H1 (cell line): Measurements from ENCODE around the gene ATXN7L3. TPM values are rescaled to one million over a fixed set of nuclear protein-coding genes. Genes with fewer than 3 reads are reported as not detected.

Source experiments
- CTCF ChIA-PET: fragments of 300-600 bp; sonication (Branson Sonifier 250); formaldehyde crosslinking; loops from one replicate; lab custom pipeline; 2021; ENCODE audit not compliant: partially characterized antibody; lab: Charles Lee
- POLR2A ChIA-PET: fragments of 300-600 bp; sonication (Branson Sonifier 250); formaldehyde crosslinking; loops from one replicate; lab custom pipeline; 2021; ENCODE audit warnings: inconsistent platforms; ENCODE audit not compliant: partially characterized antibody; lab: Charles Lee
- DNase-seq, 2 experiments: peaks; one replicate each; pipeline versions ENCODE4 v3.0.0 to v3.0.0-alpha.2; 2010 to 2022; ENCODE audit warnings: low spot score in 2 of 2, low read depth in 1 of 2, mixed read lengths in 1 of 2
- FAIRE-seq: peaks from 2 replicates; lab custom pipeline; 2011; peaks lifted over from hg19 to GRCh38; lab: Jason Lieb, UNC
- H2AFZ ChIP-seq: 2 replicates; pipeline ENCODE4 v1.8.1; 2012; ENCODE audit warnings: low read length, inconsistent platforms
- H2AK5ac ChIP-seq: 2 replicates; pipeline ENCODE4 v1.6.1; 2013; ENCODE audit warnings: low read depth, low read length
- H2BK120ac ChIP-seq: replicated peaks from 2 replicates; pipeline ENCODE3; 2013; ENCODE audit warnings: low read depth, low read length, inconsistent platforms
- H2BK12ac ChIP-seq: 2 replicates; pipeline ENCODE4 v1.6.1; 2013; ENCODE audit warnings: low read depth, low read length
- H2BK15ac ChIP-seq: 2 replicates; pipeline ENCODE4 v1.6.1; 2013; ENCODE audit warnings: low read length
- H2BK20ac ChIP-seq: 2 replicates; pipeline ENCODE4 v1.6.1; 2013; ENCODE audit warnings: low read length
- H2BK5ac ChIP-seq: 2 replicates; pipeline ENCODE4 v1.6.1; 2013; ENCODE audit warnings: low read depth, low read length
- H3K14ac ChIP-seq: 2 replicates; pipeline ENCODE4 v1.6.1; 2013; ENCODE audit warnings: inconsistent platforms; ENCODE audit not compliant: insufficient read length
- H3K18ac ChIP-seq: 2 replicates; pipeline ENCODE4 v1.6.1; 2013; ENCODE audit warnings: low read length; ENCODE audit errors: extremely low read depth
- H3K23ac ChIP-seq: 2 replicates; pipeline ENCODE4 v1.6.1; 2013; ENCODE audit warnings: inconsistent platforms; ENCODE audit not compliant: insufficient read length
- H3K23me2 ChIP-seq: 2 replicates; pipeline ENCODE4 v1.6.1; 2013; ENCODE audit warnings: low read depth, low read length
- H3K27ac ChIP-seq: 2 replicates; pipeline ENCODE4 v1.6.1; 2011; ENCODE audit warnings: low read depth, low read length, inconsistent platforms
- H3K27me3 ChIP-seq, 4 experiments: replicated peaks in 1 of 4; 1 replicate in 1 of 4; 2 replicates in 3 of 4; pipeline versions ENCODE4 v1.6.1 to v1.8.1; 2011 to 2013; ENCODE audit warnings: low read length in 3 of 4, mild to moderate bottlenecking in 3 of 4, inconsistent platforms in 2 of 4, mixed read lengths in 2 of 4, moderate library complexity in 1 of 4; ENCODE audit not compliant: control insufficient read depth in 3 of 4, insufficient read depth in 3 of 4; ENCODE audit errors: extremely low read depth in 1 of 4
- H3K36me3 ChIP-seq, 4 experiments: 2 replicates each; pipeline versions ENCODE4 v1.6.1 to v1.8.1; 2011 to 2013; ENCODE audit warnings: mild to moderate bottlenecking in 4 of 4, low read length in 3 of 4, moderate library complexity in 2 of 4, control low read depth in 1 of 4, inconsistent platforms in 1 of 4; ENCODE audit not compliant: insufficient read depth in 4 of 4, control insufficient read depth in 2 of 4
- H3K4ac ChIP-seq: replicated peaks from 2 replicates; pipeline ENCODE3; 2013; ENCODE audit warnings: low read length, low read depth, mixed read lengths, inconsistent platforms; ENCODE audit not compliant: insufficient read length
- H3K4me1 ChIP-seq, 4 experiments: replicated peaks in 1 of 4; 1 replicate in 1 of 4; 2 replicates in 3 of 4; pipeline versions ENCODE4 v1.6.1 to v1.8.1; 2011 to 2013; ENCODE audit warnings: low read length in 3 of 4, inconsistent platforms in 2 of 4, mixed read lengths in 1 of 4; ENCODE audit not compliant: insufficient read depth in 4 of 4, control insufficient read depth in 3 of 4
- H3K4me2 ChIP-seq, 2 experiments: 2 replicates each; pipeline versions ENCODE4 v1.6.1 to v1.8.1; 2011 to 2013; ENCODE audit warnings: low read depth in 2 of 2, low read length in 2 of 2, control low read depth in 1 of 2, inconsistent platforms in 1 of 2, mild to moderate bottlenecking in 1 of 2; ENCODE audit not compliant: insufficient read depth in 1 of 2
- H3K4me3 ChIP-seq, 4 experiments: fragments of 200-600, 300-600 bp in 1 of 4; sonication (generic), shearing (Covaris generic), sonication (Bioruptor Twin) in 1 of 4; 2 replicates each; pipeline versions ENCODE4 v1.5.1 to v1.8.1; 2011 to 2016; ENCODE audit warnings: low read length in 4 of 4, low read depth in 3 of 4, control low read depth in 2 of 4, inconsistent platforms in 2 of 4, mild to moderate bottlenecking in 2 of 4, mixed read lengths in 1 of 4, moderate library complexity in 1 of 4; ENCODE audit not compliant: insufficient read depth in 2 of 4; ENCODE audit errors: extremely low read depth in 1 of 4
- H3K56ac ChIP-seq: replicated peaks from 2 replicates; pipeline ENCODE3; 2013; ENCODE audit warnings: low read depth, mild to moderate bottlenecking, mixed read lengths, low read length, inconsistent platforms; ENCODE audit not compliant: insufficient read length
- H3K79me1 ChIP-seq: 2 replicates; pipeline ENCODE4 v1.6.1; 2013; ENCODE audit warnings: low read depth, low read length, control low read depth
- H3K79me2 ChIP-seq, 2 experiments: 2 replicates each; pipeline versions ENCODE4 v1.6.1 to v1.8.1; 2012 to 2013; ENCODE audit warnings: low read length in 2 of 2, mild to moderate bottlenecking in 2 of 2, inconsistent platforms in 1 of 2; ENCODE audit not compliant: insufficient read depth in 2 of 2, control insufficient read depth in 1 of 2
- H3K9ac ChIP-seq, 4 experiments: replicated peaks in 1 of 4; 1 replicate in 1 of 4; 2 replicates in 3 of 4; pipeline versions ENCODE4 v1.6.1 to v1.8.1; 2011 to 2013; ENCODE audit warnings: low read depth in 3 of 4, low read length in 3 of 4, control low read depth in 2 of 4, mild to moderate bottlenecking in 2 of 4, moderate library complexity in 2 of 4, inconsistent platforms in 1 of 4; ENCODE audit errors: extremely low read depth in 1 of 4
- H3K9me3 ChIP-seq, 2 experiments: 2 replicates each; pipeline versions ENCODE4 v1.6.1 to v1.8.1; 2012 to 2013; ENCODE audit warnings: mild to moderate bottlenecking in 2 of 2, moderate library complexity in 2 of 2, control low read depth in 1 of 2, inconsistent platforms in 1 of 2, low read depth in 1 of 2, low read length in 1 of 2, mixed read lengths in 1 of 2; ENCODE audit not compliant: insufficient read depth in 2 of 2
- H4K20me1 ChIP-seq, 2 experiments: replicated peaks in 1 of 2; 2 replicates each; pipeline versions ENCODE3 to v1.8.1; 2011 to 2013; ENCODE audit warnings: inconsistent platforms in 2 of 2, low read length in 2 of 2, mild to moderate bottlenecking in 1 of 2; ENCODE audit not compliant: insufficient read depth in 2 of 2, control insufficient read depth in 1 of 2
- H4K5ac ChIP-seq: 2 replicates; pipeline ENCODE4 v1.6.1; 2013; ENCODE audit warnings: low read length, low read depth, mixed read lengths, inconsistent platforms; ENCODE audit not compliant: insufficient read length
- H4K8ac ChIP-seq: 2 replicates; pipeline ENCODE4 v1.8.0; 2013; ENCODE audit warnings: mild to moderate bottlenecking, moderate library complexity, low read length, inconsistent platforms; ENCODE audit not compliant: insufficient read depth; ENCODE audit errors: extremely low read depth
- H4K91ac ChIP-seq: replicated peaks from 2 replicates; pipeline ENCODE3; 2013; ENCODE audit warnings: low read length, mixed read lengths, inconsistent platforms; ENCODE audit not compliant: insufficient read length
- WGBS, 2 experiments: shearing (Covaris generic) in 1 of 2; methylation state at CpG; one replicate each; pipeline versions ENCODE4 v1.1.6 to v1.1.7; 2013 to 2015; ENCODE audit warnings: low lambda C conversion rate in 2 of 2, mixed read lengths in 2 of 2, inconsistent platforms in 1 of 2, low coverage in 1 of 2, missing lambda C conversion rate in 1 of 2; ENCODE audit not compliant: insufficient replicate concordance in 2 of 2, insufficient coverage in 1 of 2, insufficient read length in 1 of 2; ENCODE audit errors: extremely low coverage in 1 of 2, missing lambda C conversion rate in 1 of 2; 5-methylcytosine and 5-hydroxymethylcytosine counted together
- polyA plus RNA-seq, 7 experiments: library from polyadenylated mRNA; depleted of rRNA in 3 of 7; stranded (reverse) in 5 of 7; unstranded in 2 of 7; fragments of >200 nt in 5 of 7; fragments of 200-250 nt in 2 of 7; gene quantifications; 1 replicate in 5 of 7; 2 replicates in 1 of 7; 4 replicates in 1 of 7; pipeline versions ENCODE4 v1.2.1 to v1.2.3, GENCODE V29; 2011 to 2013; ENCODE audit warnings: missing spikeins in 2 of 7, mixed read lengths in 2 of 7
- total RNA-seq: library from RNA; stranded (reverse); fragmentation: NEBNext Ultra II Directional; extraction: Animal tissue kit (Norgen Biotek cat#: 25700); gene quantifications from 2 replicates; pipeline ENCODE4 v1.2.1, GENCODE V29; 2021
- TF ChIP-seq, protein P1 (sequence below): IDR thresholded peaks from 2 replicates; pipeline ENCODE4 v1.6.1; 2012; ENCODE audit warnings: inconsistent platforms

ATXN7L3 gene
- total and polyA plus RNA-seq, 2 of the 8 experiments (the other 6 are each of a cell fraction or from before 2014, with no cell fraction given): 53.7 to 103 TPM

DNA sequence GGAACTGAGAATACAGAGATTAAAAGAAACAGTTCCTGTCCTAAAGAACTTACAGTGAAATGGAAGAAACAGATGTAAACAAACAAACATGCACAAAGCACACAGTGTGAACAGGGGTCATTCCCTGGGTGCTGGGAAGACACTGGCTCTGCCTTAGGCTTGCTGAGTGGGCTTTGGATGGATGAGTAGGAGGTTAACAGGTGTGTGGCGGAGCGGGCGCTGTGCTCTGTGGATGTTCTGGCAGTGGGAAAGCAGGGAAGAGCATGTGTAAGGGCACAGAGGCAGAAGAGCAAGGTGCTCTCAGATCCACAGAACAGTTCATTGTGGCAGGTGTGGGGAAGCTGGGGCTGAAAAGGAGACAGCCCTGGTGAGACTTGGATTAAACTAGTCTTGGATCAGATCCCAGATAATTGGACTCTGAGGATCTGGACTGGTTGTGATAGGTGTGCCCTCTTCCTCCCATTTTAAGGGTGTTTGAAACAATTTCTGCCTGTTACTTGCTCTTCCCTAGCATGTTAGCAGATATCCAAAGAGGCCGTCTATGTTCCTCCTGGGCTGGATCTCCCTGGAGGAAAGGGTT, 49.8 kb downstream of the ATXN7L3 start:
- Histone ChIP-seq H2BK5ac (no peak overlapping the region), H3K4me1 (no peaks in the 10 kb centered on the region), H3K79me2 (peaks cover 0 to 33% of the 10 kb centered on the region in 2 experiments; a peak in 2 of 4 replicates), H2AFZ (no peak overlapping the region), H3K27me3 (no peaks in the 10 kb centered on the region), H3K18ac (no peak overlapping the region), H2BK120ac (no peak overlapping the region), H3K23ac (no peak overlapping the region), H3K79me1 (peaks cover 12% of the 10 kb centered on the region), H4K8ac (no peak overlapping the region), H4K5ac (no peak overlapping the region), H2BK12ac (no peak overlapping the region), H3K56ac (no peak overlapping the region), H3K4me2 (no peak overlapping the region), H3K9me3 (no peaks in the 10 kb centered on the region), H2BK15ac (no peak overlapping the region), H3K9ac (no peak overlapping the region), H2AK5ac (no peak overlapping the region), H3K27ac (no peak overlapping the region), H4K91ac (no peak overlapping the region), H4K20me1 (peaks cover 6 to 11% of the 10 kb centered on the region in 2 experiments), H3K14ac (no peak overlapping the region), H2BK20ac (no peak overlapping the region)
- 94% methylated on average over 4 of the region's 4 CpGs; no CpG with 5 or more reads in 1 of the 2 experiments for WGBS, 2 experiments
- CTCF ChIA-PET: interaction anchor here (0.6 to 3.9 kb wide), 17 partner anchors 9 to 272 kb away, joined by 3 to 39 read pairs (median 4); partner anchors contain the start of genes ASB16 and HDAC5
- FAIRE-seq: no peak
- POLR2A ChIA-PET: interaction anchor here (0.8 to 2.9 kb wide), 3 partner anchors 10 to 88 kb away, joined by 3 to 11 read pairs (median 4); no protein-coding TSS in a partner anchor
- TF ChIP-seq, protein P1, sequence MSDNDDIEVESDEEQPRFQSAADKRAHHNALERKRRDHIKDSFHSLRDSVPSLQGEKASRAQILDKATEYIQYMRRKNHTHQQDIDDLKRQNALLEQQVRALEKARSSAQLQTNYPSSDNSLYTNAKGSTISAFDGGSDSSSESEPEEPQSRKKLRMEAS: no peak
- TF ChIP-seq, all 59 proteins: peak for 0
- Histone ChIP-seq H3K36me3 (peaks cover 14 to 52% (median 45%) of the 10 kb centered on the region in 4 experiments), H3K23me2 (no peaks in the 10 kb centered on the region), H3K4ac (no peak overlapping the region), H3K4me3 (no peak overlapping the region)
- DNase-seq: no peak
